Breast epithelium (tissue), 3 donors: Measurements from ENCODE around the gene EGFL6.

Source experiments
- CTCF ChIP-seq, 3 donors: fragments of 450-650 bp; IDR thresholded peaks; one replicate each; pipeline ENCODE4 v1.5.1; 2016 to 2017; ENCODE audit warnings: antibody characterized with exemption in 3 of 3, mild to moderate bottlenecking in 3 of 3, moderate library complexity in 3 of 3
- POLR2A ChIP-seq: fragments of 450-650 bp; IDR thresholded peaks from one replicate; pipeline ENCODE4 v1.6.1; 2016; ENCODE audit warnings: antibody characterized with exemption, mild to moderate bottlenecking, moderate library complexity

GRCh38 chrX:13638021-13638420 lies 68.6 kb downstream of the EGFL6 start:
- TF ChIP-seq CTCF (IDR thresholded peaks at IDR 0.05) (no peak), POLR2A (no peak)
